ENCODE data around the gene CD79B. TPM values are rescaled to one million over a fixed set of nuclear protein-coding genes. Genes with fewer than 3 reads are reported as not detected.

Gene CD79B
- polyA plus RNA-seq, 1 of the 3 experiments (the other 2 are of a cell fraction): 0.10 TPM

DNA sequence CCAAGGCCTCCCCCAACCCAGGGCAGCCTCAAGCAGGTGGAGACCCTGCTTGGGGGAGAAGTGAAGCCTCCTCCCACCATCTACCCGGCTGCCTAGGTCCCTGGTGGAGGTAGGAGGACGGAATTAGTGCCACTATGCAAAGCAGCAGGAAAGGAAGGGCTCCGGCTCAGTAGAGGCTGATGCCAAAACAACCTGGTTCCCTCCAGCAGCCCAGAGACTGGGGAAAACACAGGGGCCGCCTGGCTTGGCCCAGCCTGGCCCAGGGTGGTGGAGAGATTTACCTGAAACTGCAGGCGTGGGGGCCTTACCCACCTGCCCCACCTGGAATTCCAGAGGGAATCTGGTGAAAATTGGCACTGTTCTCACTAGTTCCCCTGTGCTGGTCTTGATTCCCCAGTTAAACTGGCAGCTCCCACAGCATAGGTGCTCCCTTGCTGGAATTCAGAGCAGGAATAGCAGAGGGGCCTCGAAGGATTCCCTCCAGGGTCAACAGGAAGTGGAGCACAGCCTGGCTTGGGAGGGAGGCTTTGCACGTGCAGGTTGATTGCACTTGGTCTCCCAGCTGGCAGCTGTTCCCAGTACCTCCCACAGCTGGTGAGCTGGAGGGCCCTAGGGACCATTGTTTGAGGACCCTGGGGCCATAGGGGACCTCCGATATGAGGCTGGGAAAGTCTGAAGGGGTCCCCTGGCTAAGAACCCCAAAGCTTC, 4.5 kb downstream of the CD79B start:
- ChIA-PET CTCF (interaction anchor here (0.7 to 8.8 kb wide), 10 partner anchors 9 to 206 kb away, joined by 3 to 90 read pairs (median 4); partner anchors contain the start of genes CSHL1 and GH1), POLR2A (no interaction called here)
- Histone ChIP-seq H3K4me2 (no peak overlapping the region), H3F3A (replicated peaks; ENCODE audit: insufficient read depth) (no peaks in the 10 kb centered on the region), H4K20me1 (ENCODE audit: insufficient read depth) (no peaks in the 10 kb centered on the region), H3K27ac (ENCODE audit: low read depth in 2 of 2, low read length in 1 of 2) (no peak overlapping the region), H3K4me1 (ENCODE audit: control insufficient read depth in 1 of 2, insufficient read depth in 2 of 2, low read depth in 1 of 2, low read length in 1 of 2) (no peaks in the 10 kb centered on the region), H3K79me2 (ENCODE audit: insufficient read depth) (no peaks in the 10 kb centered on the region), H3K9me2 (no peaks in the 10 kb centered on the region), H3K36me3 (replicated peaks in 1 of 2; ENCODE audit: control insufficient read depth in 1 of 2, insufficient read depth in 2 of 2, low read length in 1 of 2) (no peaks in the 10 kb centered on the region), H2AFZ (ENCODE audit: low read depth) (no peak overlapping the region), H3K27me3 (ENCODE audit: insufficient read depth) (no peaks in the 10 kb centered on the region), H3K9me3 (no peaks in the 10 kb centered on the region), H3K4me3 (ENCODE audit: low read depth in 2 of 2, low read length in 1 of 2) (no peak overlapping the region), H3K9ac (no peak overlapping the region)
- WGBS (ENCODE audit: low lambda C conversion rate): 46% methylated on average over 7 of the region's 8 CpGs
- DNase-seq: peak; percentile 15
- TF ChIP-seq RCOR1 (IDR thresholded peaks at IDR 0.05; ENCODE audit: low read length) (no peak), RXRA (IDR thresholded peaks at IDR 0.05; ENCODE audit: borderline replicate concordance, low read depth) (no peak), FOXM1 (IDR thresholded peaks at IDR 0.05; ENCODE audit: low read depth) (no peak), YY1 (IDR thresholded peaks at IDR 0.05; ENCODE audit: low read depth) (no peak), USF2 (IDR thresholded peaks at IDR 0.05; ENCODE audit: borderline replicate concordance, low read depth, low read length) (no peak), TAF1 (IDR thresholded peaks at IDR 0.05; ENCODE audit: borderline replicate concordance, low read depth, low read length) (no peak), MXI1 (IDR thresholded peaks at IDR 0.05; ENCODE audit: low read depth, low read length) (no peak), SIN3A (IDR thresholded peaks at IDR 0.05; ENCODE audit: borderline replicate concordance, low read depth, low read length) (no peak), GATA2 (CRISPR knock-in tag; IDR thresholded peaks at IDR 0.05) (no peak), CHD2 (IDR thresholded peaks at IDR 0.05; ENCODE audit: low read length, partially characterized antibody) (no peak), FOXJ3 (CRISPR knock-in tag; IDR thresholded peaks at IDR 0.05) (no peak), RFX5 (IDR thresholded peaks at IDR 0.05; ENCODE audit: low read length) (no peak), EZH2phosphoT487 (IDR thresholded peaks at IDR 0.05; ENCODE audit: borderline replicate concordance, low read depth) (no peak), RAD21 (IDR thresholded peaks at IDR 0.05; ENCODE audit: low read length) (no peak), EP300 (IDR thresholded peaks at IDR 0.05; ENCODE audit: borderline replicate concordance in 1 of 2, low read depth in 1 of 2, low read length in 1 of 2) (no peak), REST (IDR thresholded peaks at IDR 0.05; ENCODE audit: low read depth, low read length) (no peak), ELF1 (IDR thresholded peaks at IDR 0.05) (no peak)
- TF ChIP-seq, protein P1, sequence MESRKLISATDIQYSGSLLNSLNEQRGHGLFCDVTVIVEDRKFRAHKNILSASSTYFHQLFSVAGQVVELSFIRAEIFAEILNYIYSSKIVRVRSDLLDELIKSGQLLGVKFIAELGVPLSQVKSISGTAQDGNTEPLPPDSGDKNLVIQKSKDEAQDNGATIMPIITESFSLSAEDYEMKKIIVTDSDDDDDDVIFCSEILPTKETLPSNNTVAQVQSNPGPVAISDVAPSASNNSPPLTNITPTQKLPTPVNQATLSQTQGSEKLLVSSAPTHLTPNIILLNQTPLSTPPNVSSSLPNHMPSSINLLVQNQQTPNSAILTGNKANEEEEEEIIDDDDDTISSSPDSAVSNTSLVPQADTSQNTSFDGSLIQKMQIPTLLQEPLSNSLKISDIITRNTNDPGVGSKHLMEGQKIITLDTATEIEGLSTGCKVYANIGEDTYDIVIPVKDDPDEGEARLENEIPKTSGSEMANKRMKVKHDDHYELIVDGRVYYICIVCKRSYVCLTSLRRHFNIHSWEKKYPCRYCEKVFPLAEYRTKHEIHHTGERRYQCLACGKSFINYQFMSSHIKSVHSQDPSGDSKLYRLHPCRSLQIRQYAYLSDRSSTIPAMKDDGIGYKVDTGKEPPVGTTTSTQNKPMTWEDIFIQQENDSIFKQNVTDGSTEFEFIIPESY (IDR thresholded peaks at IDR 0.05; ENCODE audit: borderline replicate concordance, low read depth): no peak
- TF ChIP-seq, protein P2, sequence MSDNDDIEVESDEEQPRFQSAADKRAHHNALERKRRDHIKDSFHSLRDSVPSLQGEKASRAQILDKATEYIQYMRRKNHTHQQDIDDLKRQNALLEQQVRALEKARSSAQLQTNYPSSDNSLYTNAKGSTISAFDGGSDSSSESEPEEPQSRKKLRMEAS (IDR thresholded peaks at IDR 0.05; ENCODE audit: low read depth): no peak
- TF ChIP-seq, protein P3, sequence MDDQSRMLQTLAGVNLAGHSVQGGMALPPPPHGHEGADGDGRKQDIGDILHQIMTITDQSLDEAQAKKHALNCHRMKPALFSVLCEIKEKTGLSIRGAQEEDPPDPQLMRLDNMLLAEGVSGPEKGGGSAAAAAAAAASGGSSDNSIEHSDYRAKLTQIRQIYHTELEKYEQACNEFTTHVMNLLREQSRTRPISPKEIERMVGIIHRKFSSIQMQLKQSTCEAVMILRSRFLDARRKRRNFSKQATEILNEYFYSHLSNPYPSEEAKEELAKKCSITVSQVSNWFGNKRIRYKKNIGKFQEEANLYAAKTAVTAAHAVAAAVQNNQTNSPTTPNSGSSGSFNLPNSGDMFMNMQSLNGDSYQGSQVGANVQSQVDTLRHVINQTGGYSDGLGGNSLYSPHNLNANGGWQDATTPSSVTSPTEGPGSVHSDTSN (IDR thresholded peaks at IDR 0.05): no peak
